SK-N-SH (cell line): ENCODE data around the gene PDIA5. TPM values are rescaled to one million over a fixed set of nuclear protein-coding genes. Genes with fewer than 3 reads are reported as not detected.

Source experiments
- CTCF ChIA-PET: fragments of 300-600, 350-600 bp; formaldehyde crosslinking; extraction: SDS; loops from one replicate; lab custom pipeline; 2021; lab: Yijun Ruan, JAX
- POLR2A ChIA-PET: fragments of 350-600 bp; sonication (Branson Sonifier 250); formaldehyde crosslinking; extraction: SDS; loops from one replicate; lab custom pipeline; 2020; ENCODE audit warnings: antibody characterized with exemption, inconsistent platforms; lab: Yijun Ruan, JAX
- DNase-seq: peaks from one replicate; pipeline ENCODE4 v3.0.0; 2012
- H2AFZ ChIP-seq: fragments of 200-600 bp; sonication (generic); 2 replicates; pipeline ENCODE4 v1.8.1; 2016; ENCODE audit warnings: antibody characterized with exemption, mild to moderate bottlenecking, low read depth
- H3F3A ChIP-seq: fragments of 200-600 bp; sonication (generic); replicated peaks from 2 replicates; pipeline ENCODE3; 2016; ENCODE audit warnings: antibody characterized with exemption, mild to moderate bottlenecking; ENCODE audit not compliant: insufficient read depth
- H3K27ac ChIP-seq, 2 experiments: fragments of 200-500 bp in 1 of 2; fragments of 200-600 bp in 1 of 2; sonication (Bioruptor generic) in 1 of 2; sonication (generic), shearing (Covaris generic) in 1 of 2; 2 replicates each; pipeline versions ENCODE4 v1.5.1 to v1.6.1; 2014 to 2016; ENCODE audit warnings: low read depth in 2 of 2, inconsistent platforms in 1 of 2, low read length in 1 of 2, mild to moderate bottlenecking in 1 of 2, mixed read lengths in 1 of 2
- H3K27me3 ChIP-seq: fragments of 200-600 bp; sonication (generic), shearing (Covaris generic); 2 replicates; pipeline ENCODE4 v1.6.1; 2016; ENCODE audit warnings: mixed run types; ENCODE audit not compliant: insufficient read depth
- H3K36me3 ChIP-seq, 2 experiments: fragments of 200-500 bp in 1 of 2; fragments of 200-600 bp in 1 of 2; sonication (Bioruptor generic) in 1 of 2; sonication (generic) in 1 of 2; replicated peaks in 1 of 2; 2 replicates each; pipeline versions ENCODE3 to v1.5.1; 2014 to 2016; ENCODE audit warnings: low read length in 1 of 2, mild to moderate bottlenecking in 1 of 2; ENCODE audit not compliant: insufficient read depth in 2 of 2, control insufficient read depth in 1 of 2
- H3K4me1 ChIP-seq, 2 experiments: fragments of 200-500 bp in 1 of 2; fragments of 200-600 bp in 1 of 2; sonication (Bioruptor generic) in 1 of 2; sonication (generic), shearing (Covaris generic) in 1 of 2; 2 replicates each; pipeline versions ENCODE4 v1.5.1 to v1.6.1; 2014 to 2016; ENCODE audit warnings: low read depth in 1 of 2, low read length in 1 of 2, mixed run types in 1 of 2; ENCODE audit not compliant: insufficient read depth in 2 of 2, control insufficient read depth in 1 of 2
- H3K4me2 ChIP-seq: fragments of 200-600 bp; sonication (generic), shearing (Covaris generic); 2 replicates; pipeline ENCODE4 v1.6.1; 2017; ENCODE audit warnings: mixed run types
- H3K4me3 ChIP-seq, 2 experiments: fragments of 200-500 bp in 1 of 2; fragments of 200-600 bp in 1 of 2; sonication (Bioruptor generic) in 1 of 2; sonication (generic), shearing (Covaris generic) in 1 of 2; 2 replicates each; pipeline versions ENCODE4 v1.5.1 to v1.8.1; 2014 to 2016; ENCODE audit warnings: low read depth in 2 of 2, inconsistent platforms in 1 of 2, low read length in 1 of 2, mild to moderate bottlenecking in 1 of 2, mixed read lengths in 1 of 2, moderate library complexity in 1 of 2
- H3K79me2 ChIP-seq: fragments of 200-600 bp; sonication (generic); 2 replicates; pipeline ENCODE4 v1.8.1; 2017; ENCODE audit warnings: mild to moderate bottlenecking; ENCODE audit not compliant: insufficient read depth
- H3K9ac ChIP-seq: fragments of 200-600 bp; sonication (generic); 2 replicates; pipeline ENCODE4 v1.6.1; 2017; ENCODE audit warnings: mixed run types
- H3K9me2 ChIP-seq: fragments of 200-600 bp; sonication (generic); 2 replicates; pipeline ENCODE4 v1.6.1; 2017; ENCODE audit warnings: mixed run types
- H3K9me3 ChIP-seq: fragments of 200-600 bp; sonication (generic); 2 replicates; pipeline ENCODE4 v1.6.1; 2017; ENCODE audit warnings: mixed run types, mild to moderate bottlenecking, moderate library complexity
- H4K20me1 ChIP-seq: fragments of 200-600 bp; sonication (generic); 2 replicates; pipeline ENCODE4 v1.6.1; 2017; ENCODE audit warnings: mild to moderate bottlenecking, mixed run types; ENCODE audit not compliant: insufficient read depth
- CHD2 ChIP-seq: fragments of 150-350 bp; IDR thresholded peaks from 2 replicates; pipeline ENCODE4 v1.6.1; 2018; ENCODE audit warnings: low read length; ENCODE audit not compliant: partially characterized antibody
- EP300 ChIP-seq, 2 experiments: IDR thresholded peaks; 2 replicates each; pipeline versions ENCODE4 v1.4.0 to v1.6.1; 2012; ENCODE audit warnings: borderline replicate concordance in 1 of 2, low read depth in 1 of 2, low read length in 1 of 2
- FOSL2 ChIP-seq: IDR thresholded peaks from 2 replicates; pipeline ENCODE4 v1.4.0; 2012; ENCODE audit warnings: low read depth, mild to moderate bottlenecking, moderate library complexity, borderline replicate concordance
- FOXJ3 ChIP-seq: sonication (generic); formaldehyde crosslinking; IDR thresholded peaks from 2 replicates; pipeline ENCODE4 v1.5.1; 2020; ENCODE audit warnings: mild to moderate bottlenecking, missing genetic modification reagents
- GATA2 ChIP-seq: sonication (generic); formaldehyde crosslinking; IDR thresholded peaks from 2 replicates; pipeline ENCODE4 v1.5.0; 2020; ENCODE audit warnings: mild to moderate bottlenecking, missing genetic modification reagents
- JUND ChIP-seq: IDR thresholded peaks from 2 replicates; pipeline ENCODE4 v1.4.0; 2012
- MAX ChIP-seq: IDR thresholded peaks from 2 replicates; pipeline ENCODE4 v1.4.0; 2012; ENCODE audit warnings: low read depth
- MEF2A ChIP-seq: IDR thresholded peaks from 2 replicates; pipeline ENCODE4 v1.4.0; 2012; ENCODE audit warnings: low read depth, borderline replicate concordance
- POLR2AphosphoS5 ChIP-seq: IDR thresholded peaks from 2 replicates; pipeline ENCODE4 v1.6.1; 2012; ENCODE audit warnings: low read depth, low read length
- REST ChIP-seq: IDR thresholded peaks from 2 replicates; pipeline ENCODE4 v1.6.1; 2012; ENCODE audit warnings: mild to moderate bottlenecking, low read depth, low read length, moderate library complexity
- SMC3 ChIP-seq: IDR thresholded peaks from 2 replicates; pipeline ENCODE4 v1.6.1; 2012; ENCODE audit warnings: low read depth, low read length, improper control_type of control experiment
- TAF1 ChIP-seq: IDR thresholded peaks from 2 replicates; pipeline ENCODE4 v1.6.1; 2012; ENCODE audit warnings: low read depth, mild to moderate bottlenecking, low read length, moderate library complexity, borderline replicate concordance
- USF1 ChIP-seq: IDR thresholded peaks from 2 replicates; pipeline ENCODE4 v1.4.0; 2012; ENCODE audit warnings: low read depth, borderline replicate concordance
- whole genome bisulfite sequencing: methylation state at CpG from one replicate; pipeline ENCODE4 v1.1.6; 2017; ENCODE audit warnings: low lambda C conversion rate; 5-methylcytosine and 5-hydroxymethylcytosine counted together
- polyA plus RNA-seq, 3 experiments: library from polyadenylated mRNA; depleted of rRNA; stranded (reverse); fragments of >200 nt; gene quantifications; 2 replicates each; pipeline ENCODE4 v1.2.3, GENCODE V29; 2012
- TF ChIP-seq, protein P1 (sequence below): fragments of 150-350 bp; IDR thresholded peaks from 2 replicates; pipeline ENCODE4 v1.6.1; 2017; ENCODE audit warnings: antibody characterized with exemption, low read length, low read depth, borderline replicate concordance

Gene PDIA5
- polyA plus RNA-seq, 1 of the 3 experiments (the other 2 are of a cell fraction), result 28.6 TPM

GRCh38 chr3:123110976-123111615 lies 44.3 kb downstream of the PDIA5 start (continued):
- TF ChIP-seq USF1, result no peak
- TF ChIP-seq EP300 (IDR thresholded peaks at IDR 0.05; ENCODE audit: borderline replicate concordance in 1 of 2, low read depth in 1 of 2, low read length in 1 of 2), result no peak
- TF ChIP-seq SMC3, result no peak
- no peak for TF ChIP-seq MAX
- no peak for TF ChIP-seq JUND
- TF ChIP-seq, all 33 proteins: peak for 0

- CTCF ChIA-PET, result interaction anchor here (1.2 kb wide), 1 partner anchor 83 kb away, joined by 3 read pairs; no protein-coding TSS in a partner anchor
- Histone ChIP-seq H3K4me2 (no peak overlapping the region), H3K9me2 (no peaks in the 10 kb centered on the region), H2AFZ (no peak overlapping the region)
- TF ChIP-seq CHD2, result no peak
- no peak for TF ChIP-seq FOXJ3
- no peak for TF ChIP-seq REST
- no peak for TF ChIP-seq FOSL2
- no peak for TF ChIP-seq GATA2 (CRISPR knock-in tag)
- TF ChIP-seq, all 33 proteins: peak for 0
- no peak overlapping the region for H3K27ac ChIP-seq
- no peak overlapping the region for H3K4me3 ChIP-seq
- no peaks in the 10 kb centered on the region for H3F3A ChIP-seq
- 96% methylated on average over 6 of the region's 6 CpGs for WGBS
- no peaks in the 10 kb centered on the region for H3K27me3 ChIP-seq
- H4K20me1 ChIP-seq, result no peaks in the 10 kb centered on the region
- POLR2A ChIA-PET, result no interaction called here
- H3K4me1 ChIP-seq, result no peaks in the 10 kb centered on the region; a peak in 1 of 4 replicates
- H3K9ac ChIP-seq, result no peak overlapping the region
- peaks cover 29 to 46% of the 10 kb centered on the region in 2 experiments for H3K36me3 ChIP-seq
- H3K79me2 ChIP-seq, result no peaks in the 10 kb centered on the region
- H3K9me3 ChIP-seq, result no peaks in the 10 kb centered on the region
- DNase-seq, result no peak
Observed at GRCh38 chr3:123111640-123112039, 44.8 kb downstream of the PDIA5 start.

GRCh38 chr3:123112232-123112631 lies 45.4 kb downstream of the PDIA5 start:
- Histone ChIP-seq H4K20me1 (no peaks in the 10 kb centered on the region), H3K79me2 (no peaks in the 10 kb centered on the region), H3K27ac (no peak overlapping the region), H3K27me3 (no peaks in the 10 kb centered on the region), H2AFZ (no peak overlapping the region), H3K9me3 (no peaks in the 10 kb centered on the region), H3K4me1 (no peaks in the 10 kb centered on the region; a peak in 1 of 4 replicates), H3K4me2 (no peak overlapping the region), H3K9me2 (no peaks in the 10 kb centered on the region), H3K9ac (no peak overlapping the region), H3F3A (no peaks in the 10 kb centered on the region), H3K36me3 (peaks cover 23 to 43% of the 10 kb centered on the region in 2 experiments), H3K4me3 (no peak overlapping the region)
- ChIA-PET CTCF (interaction anchor here (1.2 kb wide), 1 partner anchor 84 kb away, joined by 3 read pairs; no protein-coding TSS in a partner anchor), POLR2A (no interaction called here)
- no peak for DNase-seq
- 94% methylated on average over 5 of the region's 5 CpGs for WGBS
- TF ChIP-seq TAF1 (no peak), REST (no peak), MEF2A (no peak), CHD2 (no peak), POLR2AphosphoS5 (no peak)
- TF ChIP-seq, protein P1, sequence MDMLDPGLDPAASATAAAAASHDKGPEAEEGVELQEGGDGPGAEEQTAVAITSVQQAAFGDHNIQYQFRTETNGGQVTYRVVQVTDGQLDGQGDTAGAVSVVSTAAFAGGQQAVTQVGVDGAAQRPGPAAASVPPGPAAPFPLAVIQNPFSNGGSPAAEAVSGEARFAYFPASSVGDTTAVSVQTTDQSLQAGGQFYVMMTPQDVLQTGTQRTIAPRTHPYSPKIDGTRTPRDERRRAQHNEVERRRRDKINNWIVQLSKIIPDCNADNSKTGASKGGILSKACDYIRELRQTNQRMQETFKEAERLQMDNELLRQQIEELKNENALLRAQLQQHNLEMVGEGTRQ, result no peak
